ENCODE measurements around the gene MYO3B. TPM values are rescaled to one million over a fixed set of nuclear protein-coding genes. Genes with fewer than 3 reads are reported as not detected.

MYO3B gene
- polyA plus RNA-seq, 1 of the 3 experiments (the other 2 are of a cell fraction): not detected

DNA sequence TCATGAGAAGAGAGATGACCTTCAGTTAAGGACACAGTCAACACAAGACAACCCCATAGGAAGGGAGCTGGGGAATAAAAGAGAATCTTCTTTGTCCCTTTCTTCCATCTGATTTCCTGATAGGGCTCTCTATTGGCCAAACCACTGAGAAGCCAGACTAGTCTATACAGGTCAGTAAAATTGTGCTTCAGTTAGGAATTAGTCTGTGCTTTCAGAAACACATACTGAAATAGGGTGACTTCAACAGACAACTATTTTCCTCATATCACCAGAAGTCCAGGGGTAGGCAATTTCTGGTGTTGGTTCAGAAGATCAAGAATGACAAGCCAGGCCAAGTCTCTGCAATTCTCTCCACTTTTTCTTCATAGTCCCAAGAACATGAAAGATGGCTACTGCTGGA is 385.5 kb downstream of the MYO3B start:
- no peaks in the 10 kb centered on the region for H3K27me3 ChIP-seq (ENCODE audit: insufficient read depth)
- no peak for DNase-seq
- no peaks in the 10 kb centered on the region for H4K20me1 ChIP-seq (ENCODE audit: insufficient read depth)
- H3K79me2 ChIP-seq (ENCODE audit: insufficient read depth): no peaks in the 10 kb centered on the region
- POLR2A ChIA-PET: no interaction called here
- H3K27ac ChIP-seq (ENCODE audit: low read depth in 2 of 2, low read length in 1 of 2): no peak overlapping the region
- no peaks in the 10 kb centered on the region for H3K36me3 ChIP-seq (replicated peaks in 1 of 2; ENCODE audit: control insufficient read depth in 1 of 2, insufficient read depth in 2 of 2, low read length in 1 of 2)
- TF ChIP-seq, protein P1, sequence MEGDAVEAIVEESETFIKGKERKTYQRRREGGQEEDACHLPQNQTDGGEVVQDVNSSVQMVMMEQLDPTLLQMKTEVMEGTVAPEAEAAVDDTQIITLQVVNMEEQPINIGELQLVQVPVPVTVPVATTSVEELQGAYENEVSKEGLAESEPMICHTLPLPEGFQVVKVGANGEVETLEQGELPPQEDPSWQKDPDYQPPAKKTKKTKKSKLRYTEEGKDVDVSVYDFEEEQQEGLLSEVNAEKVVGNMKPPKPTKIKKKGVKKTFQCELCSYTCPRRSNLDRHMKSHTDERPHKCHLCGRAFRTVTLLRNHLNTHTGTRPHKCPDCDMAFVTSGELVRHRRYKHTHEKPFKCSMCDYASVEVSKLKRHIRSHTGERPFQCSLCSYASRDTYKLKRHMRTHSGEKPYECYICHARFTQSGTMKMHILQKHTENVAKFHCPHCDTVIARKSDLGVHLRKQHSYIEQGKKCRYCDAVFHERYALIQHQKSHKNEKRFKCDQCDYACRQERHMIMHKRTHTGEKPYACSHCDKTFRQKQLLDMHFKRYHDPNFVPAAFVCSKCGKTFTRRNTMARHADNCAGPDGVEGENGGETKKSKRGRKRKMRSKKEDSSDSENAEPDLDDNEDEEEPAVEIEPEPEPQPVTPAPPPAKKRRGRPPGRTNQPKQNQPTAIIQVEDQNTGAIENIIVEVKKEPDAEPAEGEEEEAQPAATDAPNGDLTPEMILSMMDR (IDR thresholded peaks at IDR 0.05): no peak
- no peak for TF ChIP-seq EP300 (IDR thresholded peaks at IDR 0.05; ENCODE audit: borderline replicate concordance in 1 of 2, low read depth in 1 of 2, low read length in 1 of 2)
- TF ChIP-seq GATA2 (CRISPR knock-in tag; IDR thresholded peaks at IDR 0.05): no peak
- no peak for TF ChIP-seq USF1 (IDR thresholded peaks at IDR 0.05; ENCODE audit: borderline replicate concordance, low read depth)
- TF ChIP-seq CHD2 (IDR thresholded peaks at IDR 0.05; ENCODE audit: low read length, partially characterized antibody): no peak
- no peak for TF ChIP-seq GABPA (IDR thresholded peaks at IDR 0.05; ENCODE audit: low read depth)
- no peak for TF ChIP-seq NRF1 (IDR thresholded peaks at IDR 0.05; ENCODE audit: low read depth, low read length)
- TF ChIP-seq FOXJ3 (CRISPR knock-in tag; IDR thresholded peaks at IDR 0.05): no peak
- no peak for TF ChIP-seq SIN3A (IDR thresholded peaks at IDR 0.05; ENCODE audit: borderline replicate concordance, low read depth, low read length)
- TF ChIP-seq EZH2phosphoT487 (IDR thresholded peaks at IDR 0.05; ENCODE audit: borderline replicate concordance, low read depth): no peak
- TF ChIP-seq, protein P2, sequence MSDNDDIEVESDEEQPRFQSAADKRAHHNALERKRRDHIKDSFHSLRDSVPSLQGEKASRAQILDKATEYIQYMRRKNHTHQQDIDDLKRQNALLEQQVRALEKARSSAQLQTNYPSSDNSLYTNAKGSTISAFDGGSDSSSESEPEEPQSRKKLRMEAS (IDR thresholded peaks at IDR 0.05; ENCODE audit: low read depth): no peak
- no peak overlapping the region for H3K4me2 ChIP-seq
- H3K4me3 ChIP-seq (ENCODE audit: low read depth in 2 of 2, low read length in 1 of 2): no peak overlapping the region
- no peak overlapping the region for H3K9ac ChIP-seq
- no peaks in the 10 kb centered on the region for H3K9me2 ChIP-seq
- H2AFZ ChIP-seq (ENCODE audit: low read depth): no peak overlapping the region
- no peaks in the 10 kb centered on the region for H3F3A ChIP-seq (replicated peaks; ENCODE audit: insufficient read depth)
- H3K9me3 ChIP-seq: no peaks in the 10 kb centered on the region
- H3K4me1 ChIP-seq (ENCODE audit: control insufficient read depth in 1 of 2, insufficient read depth in 2 of 2, low read depth in 1 of 2, low read length in 1 of 2): no peaks in the 10 kb centered on the region
- CTCF ChIA-PET: no interaction called here

DNA sequence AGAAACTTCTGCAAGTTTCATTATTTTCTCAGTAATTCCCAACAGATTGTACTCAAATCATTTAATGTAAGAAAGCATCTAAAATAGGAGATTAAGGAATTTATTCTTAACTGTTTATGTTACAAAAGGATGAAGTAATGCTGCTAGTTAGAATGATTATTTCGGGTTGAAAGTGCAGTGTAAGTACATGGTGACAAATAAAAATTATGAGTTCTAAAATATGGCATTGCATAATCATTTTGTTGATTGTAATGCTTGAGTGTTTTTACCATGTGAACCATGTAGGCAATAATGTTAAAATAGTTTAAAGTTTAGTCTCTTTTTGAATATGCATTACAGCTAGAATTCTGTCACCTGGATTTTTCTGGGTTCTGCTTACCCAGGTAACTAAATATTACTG is 388.2 kb downstream of the MYO3B start:
- no peak overlapping the region for H3K9ac ChIP-seq
- no peaks in the 10 kb centered on the region for H3K36me3 ChIP-seq (replicated peaks in 1 of 2; ENCODE audit: control insufficient read depth in 1 of 2, insufficient read depth in 2 of 2, low read length in 1 of 2)
- no peaks in the 10 kb centered on the region for H4K20me1 ChIP-seq (ENCODE audit: insufficient read depth)
- H3K4me3 ChIP-seq (ENCODE audit: low read depth in 2 of 2, low read length in 1 of 2): no peak overlapping the region
- no peak overlapping the region for H2AFZ ChIP-seq (ENCODE audit: low read depth)
- no peaks in the 10 kb centered on the region for H3K79me2 ChIP-seq (ENCODE audit: insufficient read depth)
- DNase-seq: no peak
- no peaks in the 10 kb centered on the region for H3F3A ChIP-seq (replicated peaks; ENCODE audit: insufficient read depth)
- H3K9me3 ChIP-seq: no peaks in the 10 kb centered on the region
- POLR2A ChIA-PET: no interaction called here
- H3K4me1 ChIP-seq (ENCODE audit: control insufficient read depth in 1 of 2, insufficient read depth in 2 of 2, low read depth in 1 of 2, low read length in 1 of 2): no peaks in the 10 kb centered on the region
- CTCF ChIA-PET: no interaction called here
- H3K27me3 ChIP-seq (ENCODE audit: insufficient read depth): no peaks in the 10 kb centered on the region
- no peak overlapping the region for H3K4me2 ChIP-seq
- H3K27ac ChIP-seq (ENCODE audit: low read depth in 2 of 2, low read length in 1 of 2): no peak overlapping the region
- WGBS (ENCODE audit: low lambda C conversion rate): 4% methylated on average over 1 of the region's 1 CpG
- no peaks in the 10 kb centered on the region for H3K9me2 ChIP-seq
- TF ChIP-seq, protein P3, sequence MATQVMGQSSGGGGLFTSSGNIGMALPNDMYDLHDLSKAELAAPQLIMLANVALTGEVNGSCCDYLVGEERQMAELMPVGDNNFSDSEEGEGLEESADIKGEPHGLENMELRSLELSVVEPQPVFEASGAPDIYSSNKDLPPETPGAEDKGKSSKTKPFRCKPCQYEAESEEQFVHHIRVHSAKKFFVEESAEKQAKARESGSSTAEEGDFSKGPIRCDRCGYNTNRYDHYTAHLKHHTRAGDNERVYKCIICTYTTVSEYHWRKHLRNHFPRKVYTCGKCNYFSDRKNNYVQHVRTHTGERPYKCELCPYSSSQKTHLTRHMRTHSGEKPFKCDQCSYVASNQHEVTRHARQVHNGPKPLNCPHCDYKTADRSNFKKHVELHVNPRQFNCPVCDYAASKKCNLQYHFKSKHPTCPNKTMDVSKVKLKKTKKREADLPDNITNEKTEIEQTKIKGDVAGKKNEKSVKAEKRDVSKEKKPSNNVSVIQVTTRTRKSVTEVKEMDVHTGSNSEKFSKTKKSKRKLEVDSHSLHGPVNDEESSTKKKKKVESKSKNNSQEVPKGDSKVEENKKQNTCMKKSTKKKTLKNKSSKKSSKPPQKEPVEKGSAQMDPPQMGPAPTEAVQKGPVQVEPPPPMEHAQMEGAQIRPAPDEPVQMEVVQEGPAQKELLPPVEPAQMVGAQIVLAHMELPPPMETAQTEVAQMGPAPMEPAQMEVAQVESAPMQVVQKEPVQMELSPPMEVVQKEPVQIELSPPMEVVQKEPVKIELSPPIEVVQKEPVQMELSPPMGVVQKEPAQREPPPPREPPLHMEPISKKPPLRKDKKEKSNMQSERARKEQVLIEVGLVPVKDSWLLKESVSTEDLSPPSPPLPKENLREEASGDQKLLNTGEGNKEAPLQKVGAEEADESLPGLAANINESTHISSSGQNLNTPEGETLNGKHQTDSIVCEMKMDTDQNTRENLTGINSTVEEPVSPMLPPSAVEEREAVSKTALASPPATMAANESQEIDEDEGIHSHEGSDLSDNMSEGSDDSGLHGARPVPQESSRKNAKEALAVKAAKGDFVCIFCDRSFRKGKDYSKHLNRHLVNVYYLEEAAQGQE (IDR thresholded peaks at IDR 0.05; ENCODE audit: low read depth, low read length): no peak
- TF ChIP-seq EZH2phosphoT487 (IDR thresholded peaks at IDR 0.05; ENCODE audit: borderline replicate concordance, low read depth) (no peak), TEAD4 (IDR thresholded peaks at IDR 0.05; ENCODE audit: borderline replicate concordance, insufficient read depth) (no peak), NRF1 (IDR thresholded peaks at IDR 0.05; ENCODE audit: low read depth, low read length) (no peak), GABPA (IDR thresholded peaks at IDR 0.05; ENCODE audit: low read depth) (no peak), MEF2A (IDR thresholded peaks at IDR 0.05; ENCODE audit: borderline replicate concordance, low read depth) (no peak), IRF3 (IDR thresholded peaks at IDR 0.05; ENCODE audit: low read depth, low read length) (no peak)
- TF ChIP-seq, protein P4, sequence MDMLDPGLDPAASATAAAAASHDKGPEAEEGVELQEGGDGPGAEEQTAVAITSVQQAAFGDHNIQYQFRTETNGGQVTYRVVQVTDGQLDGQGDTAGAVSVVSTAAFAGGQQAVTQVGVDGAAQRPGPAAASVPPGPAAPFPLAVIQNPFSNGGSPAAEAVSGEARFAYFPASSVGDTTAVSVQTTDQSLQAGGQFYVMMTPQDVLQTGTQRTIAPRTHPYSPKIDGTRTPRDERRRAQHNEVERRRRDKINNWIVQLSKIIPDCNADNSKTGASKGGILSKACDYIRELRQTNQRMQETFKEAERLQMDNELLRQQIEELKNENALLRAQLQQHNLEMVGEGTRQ (IDR thresholded peaks at IDR 0.05; ENCODE audit: borderline replicate concordance, low read depth, low read length): no peak

Measured in SK-N-SH (cell line).